Esophagus muscularis mucosa (tissue), 3 donors: ENCODE data around the gene RORC.

Experiments used
- POLR2A ChIP-seq: fragments of 450-650 bp; IDR thresholded peaks from one replicate; pipeline ENCODE4 v1.6.1; 2017; ENCODE audit warnings: antibody characterized with exemption, moderate library complexity, mild to moderate bottlenecking, low read depth
- POLR2AphosphoS5 ChIP-seq, 2 donors: sonication (generic); formaldehyde crosslinking; IDR thresholded peaks; one replicate each; pipeline ENCODE4 v1.6.1; 2017; ENCODE audit warnings: antibody characterized with exemption in 2 of 2
- TF ChIP-seq, protein P1 (sequence below), 3 experiments: fragments of 200-600 bp in 2 of 3; fragments of 450-650 bp in 1 of 3; sonication (generic) in 2 of 3; IDR thresholded peaks; one replicate each; pipeline ENCODE4 v1.5.1; 2017 to 2019; ENCODE audit warnings: antibody characterized with exemption in 3 of 3, mild to moderate bottlenecking in 2 of 3, moderate library complexity in 1 of 3

DNA sequence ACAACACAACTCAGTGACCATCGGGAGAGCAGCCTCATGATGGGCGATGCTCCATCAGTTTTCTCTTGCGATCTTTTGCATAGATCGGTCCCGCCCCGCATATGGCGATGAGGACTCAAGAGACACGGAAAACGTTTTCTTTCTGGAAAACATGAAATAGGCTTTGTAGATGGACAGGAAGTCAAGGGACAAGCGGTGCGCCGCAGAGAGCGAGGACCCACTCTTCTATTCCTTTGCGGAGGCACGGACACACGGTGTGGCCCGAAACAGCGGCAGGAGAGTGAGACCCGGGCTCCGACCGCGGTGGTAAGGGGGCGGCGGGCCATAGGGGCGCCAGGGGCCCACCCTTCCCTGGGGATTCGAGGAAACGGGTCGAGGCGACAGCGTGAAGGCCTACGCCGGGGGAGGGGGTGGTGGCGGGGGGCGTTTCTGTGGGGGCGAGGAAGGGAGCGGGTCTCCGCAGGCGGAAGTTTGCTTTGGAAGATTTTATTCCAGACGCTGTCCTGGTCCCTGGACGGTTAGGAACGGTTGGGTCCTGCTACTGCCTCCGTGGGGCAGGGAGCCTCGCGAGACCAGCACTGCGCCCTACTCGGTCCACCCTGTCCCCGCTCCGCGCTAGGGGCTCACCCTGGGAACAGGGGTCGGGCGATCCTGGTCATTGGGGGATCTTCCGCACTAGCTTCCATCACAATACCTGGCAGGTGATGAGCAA, 40.5 kb downstream of the RORC start:
- TF ChIP-seq, protein P1, sequence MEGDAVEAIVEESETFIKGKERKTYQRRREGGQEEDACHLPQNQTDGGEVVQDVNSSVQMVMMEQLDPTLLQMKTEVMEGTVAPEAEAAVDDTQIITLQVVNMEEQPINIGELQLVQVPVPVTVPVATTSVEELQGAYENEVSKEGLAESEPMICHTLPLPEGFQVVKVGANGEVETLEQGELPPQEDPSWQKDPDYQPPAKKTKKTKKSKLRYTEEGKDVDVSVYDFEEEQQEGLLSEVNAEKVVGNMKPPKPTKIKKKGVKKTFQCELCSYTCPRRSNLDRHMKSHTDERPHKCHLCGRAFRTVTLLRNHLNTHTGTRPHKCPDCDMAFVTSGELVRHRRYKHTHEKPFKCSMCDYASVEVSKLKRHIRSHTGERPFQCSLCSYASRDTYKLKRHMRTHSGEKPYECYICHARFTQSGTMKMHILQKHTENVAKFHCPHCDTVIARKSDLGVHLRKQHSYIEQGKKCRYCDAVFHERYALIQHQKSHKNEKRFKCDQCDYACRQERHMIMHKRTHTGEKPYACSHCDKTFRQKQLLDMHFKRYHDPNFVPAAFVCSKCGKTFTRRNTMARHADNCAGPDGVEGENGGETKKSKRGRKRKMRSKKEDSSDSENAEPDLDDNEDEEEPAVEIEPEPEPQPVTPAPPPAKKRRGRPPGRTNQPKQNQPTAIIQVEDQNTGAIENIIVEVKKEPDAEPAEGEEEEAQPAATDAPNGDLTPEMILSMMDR (IDR thresholded peaks at IDR 0.05) = no peak
- no peak for TF ChIP-seq POLR2AphosphoS5 (IDR thresholded peaks at IDR 0.05)
- no peak for TF ChIP-seq POLR2A
